Endodermal cell (in vitro differentiated cells): ENCODE results near the gene FCRL3. TPM values are rescaled to one million over a fixed set of nuclear protein-coding genes. Genes with fewer than 3 reads are reported as not detected.

Experiments
- DNase-seq: peaks from one replicate; pipeline ENCODE4 v3.0.0-alpha.2; 2017
- H3K27ac ChIP-seq: 2 replicates; pipeline ENCODE4 v1.5.1; 2013; ENCODE audit warnings: mild to moderate bottlenecking, low read depth, low read length, moderate library complexity
- H3K27me3 ChIP-seq: 2 replicates; pipeline ENCODE4 v1.6.1; 2013; ENCODE audit warnings: mild to moderate bottlenecking, low read length, moderate library complexity; ENCODE audit not compliant: insufficient read depth, control insufficient read depth, poor library complexity, severe bottlenecking
- H3K36me3 ChIP-seq: 2 replicates; pipeline ENCODE4 v1.7.0; 2013; ENCODE audit warnings: mild to moderate bottlenecking, low read length, moderate library complexity; ENCODE audit not compliant: control insufficient read depth, insufficient read depth
- H3K4me1 ChIP-seq: one replicate; pipeline ENCODE4 v1.7.0; 2013; ENCODE audit warnings: low read length; ENCODE audit not compliant: control insufficient read depth, insufficient read depth
- H3K4me3 ChIP-seq: 2 replicates; pipeline ENCODE4 v1.5.1; 2013; ENCODE audit warnings: mild to moderate bottlenecking, low read length, moderate library complexity
- H3K9ac ChIP-seq: 2 replicates; pipeline ENCODE4 v1.6.1; 2013; ENCODE audit warnings: mild to moderate bottlenecking, low read length, moderate library complexity; ENCODE audit not compliant: poor library complexity, severe bottlenecking; ENCODE audit errors: extremely low read depth
- H3K9me3 ChIP-seq: 2 replicates; pipeline ENCODE4 v1.6.1; 2013; ENCODE audit warnings: mild to moderate bottlenecking, low read length, moderate library complexity; ENCODE audit not compliant: control insufficient read depth
- H3K27ac Mint-ChIP-seq: 2 replicates; pipeline ENCODE4 v1.8.0; 2020; ENCODE audit warnings: mixed read lengths
- H3K27me3 Mint-ChIP-seq: 2 replicates; pipeline ENCODE4 v1.8.0; 2021; ENCODE audit warnings: mild to moderate bottlenecking, mixed read lengths; ENCODE audit not compliant: insufficient read depth
- H3K36me3 Mint-ChIP-seq: 2 replicates; pipeline ENCODE4 v1.8.0; 2020; ENCODE audit warnings: low read depth, mixed read lengths
- H3K4me1 Mint-ChIP-seq: 2 replicates; pipeline ENCODE4 v1.8.0; 2020; ENCODE audit warnings: mixed read lengths
- H3K4me3 Mint-ChIP-seq: 2 replicates; pipeline ENCODE4 v1.8.0; 2020; ENCODE audit warnings: mild to moderate bottlenecking, moderate library complexity, mixed read lengths
- H3K9me3 Mint-ChIP-seq: 2 replicates; pipeline ENCODE4 v1.8.0; 2020; ENCODE audit warnings: mild to moderate bottlenecking, mixed read lengths
- CTCF ChIP-seq: fragments of 200-600 bp; sonication (generic); conservative IDR thresholded peaks from 2 replicates; pipeline ENCODE4 v1.5.0; 2021; ENCODE audit warnings: antibody characterized with exemption, mild to moderate bottlenecking
- WGBS, 2 experiments: methylation state at CpG; one replicate each; pipeline versions ENCODE4 v1.1.5 to v1.1.7; 2013; ENCODE audit warnings: missing lambda C conversion rate in 2 of 2, mixed read lengths in 1 of 2; ENCODE audit not compliant: insufficient coverage in 1 of 2, insufficient read length in 1 of 2; 5-methylcytosine and 5-hydroxymethylcytosine counted together
- total RNA-seq, 2 donors: library from RNA; stranded (reverse); fragmentation: NEBNext Ultra II Directional in 1 of 2; extraction: Animal tissue kit (Norgen Biotek cat#: 25700) in 1 of 2; gene quantifications; 2 replicates in 1 of 2; 3 replicates in 1 of 2; pipeline ENCODE4 v1.2.1, GENCODE V29; 2021

FCRL3 gene
- total RNA-seq, 2 donors from 2014 or later: not detected

GRCh38 chr1:157715736-157716135 lies 15.2 kb upstream of the FCRL3 start:
- peaks cover 7% of the 10 kb centered on the region for H3K9me3 Mint-ChIP-seq
- 91 to 100% methylated on average over 3 to 5 of the region's 5 CpGs for WGBS, 2 experiments

GRCh38 chr1:157711802-157712201 lies 11.2 kb upstream of the FCRL3 start:
- H3K4me1 Mint-ChIP-seq: no peaks in the 10 kb centered on the region
- H3K4me3 Mint-ChIP-seq: no peak overlapping the region
- Histone ChIP-seq H3K27ac (no peak overlapping the region), H3K27me3 (peaks cover 10% of the 10 kb centered on the region), H3K4me3 (no peak overlapping the region), H3K9ac (no peak overlapping the region), H3K4me1 (no peaks in the 10 kb centered on the region), H3K36me3 (no peaks in the 10 kb centered on the region), H3K9me3 (no peaks in the 10 kb centered on the region)
- TF ChIP-seq CTCF: no peak
- DNase-seq: no peak
- peaks cover under 1% of the 10 kb centered on the region for H3K9me3 Mint-ChIP-seq
- peaks cover 28% of the 10 kb centered on the region for H3K27me3 Mint-ChIP-seq
- H3K36me3 Mint-ChIP-seq: no peaks in the 10 kb centered on the region
- no peak overlapping the region for H3K27ac Mint-ChIP-seq

More at GRCh38 chr1:157715736-157716135, 15.2 kb upstream of the FCRL3 start:
- no peak for TF ChIP-seq CTCF
- H3K4me3 Mint-ChIP-seq: no peak overlapping the region
- no peak overlapping the region for H3K27ac Mint-ChIP-seq
- Histone ChIP-seq H3K4me3 (no peak overlapping the region), H3K9me3 (peaks cover 2% of the 10 kb centered on the region), H3K27ac (no peak overlapping the region), H3K9ac (no peak overlapping the region), H3K27me3 (no peaks in the 10 kb centered on the region), H3K36me3 (no peaks in the 10 kb centered on the region), H3K4me1 (no peaks in the 10 kb centered on the region)
- no peaks in the 10 kb centered on the region for H3K4me1 Mint-ChIP-seq
- H3K27me3 Mint-ChIP-seq: no peaks in the 10 kb centered on the region
- DNase-seq: no peak
- no peaks in the 10 kb centered on the region for H3K36me3 Mint-ChIP-seq

GRCh38 chr1:157704878-157705277 lies 4.3 kb upstream of the FCRL3 start:
- no peaks in the 10 kb centered on the region for H3K4me1 ChIP-seq
- no peaks in the 10 kb centered on the region for H3K9me3 ChIP-seq
- H3K9ac ChIP-seq: no peak overlapping the region
- Mint-ChIP-seq H3K36me3 (no peaks in the 10 kb centered on the region), H3K4me3 (no peak overlapping the region), H3K27me3 (peaks cover 42% of the 10 kb centered on the region), H3K27ac (no peak overlapping the region), H3K4me1 (peaks cover 8% of the 10 kb centered on the region), H3K9me3 (peaks cover 3% of the 10 kb centered on the region)
- TF ChIP-seq CTCF: no peak
- H3K4me3 ChIP-seq: no peak overlapping the region
- no peak overlapping the region for H3K27ac ChIP-seq
- H3K36me3 ChIP-seq: no peaks in the 10 kb centered on the region
- peaks cover 23% of the 10 kb centered on the region for H3K27me3 ChIP-seq
- no peak for DNase-seq
